WERI-Rb-1 (cell line): ENCODE results near the gene ZDHHC4.
"Not testable (repeated sequence)": the region's sequence is repeated elsewhere in the genome, so short reads cannot be mapped to it uniquely, and the experiment has no call there.

ENCODE experiments used
- DNase-seq: peaks from one replicate; pipeline ENCODE4 v3.0.0-alpha.2; 2020
- H3K27ac ChIP-seq: fragments of 250-450 bp; sonication (Bioruptor Pico); 2 replicates; pipeline ENCODE4 v1.5.1; 2020; ENCODE audit warnings: mild to moderate bottlenecking, moderate library complexity
- H3K27me3 ChIP-seq: fragments of 250-450 bp; sonication (Bioruptor Pico); 2 replicates; pipeline ENCODE4 v1.5.1; 2021; ENCODE audit warnings: mild to moderate bottlenecking, low read depth, moderate library complexity; ENCODE audit not compliant: insufficient read depth, severe bottlenecking
- H3K36me3 ChIP-seq: fragments of 250-450 bp; sonication (Bioruptor Pico); 2 replicates; pipeline ENCODE4 v1.5.1; 2020; ENCODE audit warnings: mild to moderate bottlenecking, moderate library complexity
- H3K4me3 ChIP-seq: 2 replicates; pipeline ENCODE4 v1.5.1; 2011; ENCODE audit warnings: low read depth, mild to moderate bottlenecking, control low read depth, low read length
- H3K9me3 ChIP-seq: fragments of 250-450 bp; sonication (Bioruptor Pico); 2 replicates; pipeline ENCODE4 v1.5.1; 2021; ENCODE audit warnings: mild to moderate bottlenecking, moderate library complexity; ENCODE audit not compliant: severe bottlenecking
- CTCF ChIP-seq: IDR thresholded peaks from 2 replicates; pipeline ENCODE4 v1.5.1; 2011; ENCODE audit warnings: low read depth, mild to moderate bottlenecking, control low read depth, inconsistent platforms, low read length

The ZDHHC4 gene

GRCh38 chr7:6628045-6628444, 50.8 kb downstream of the ZDHHC4 start:
- Histone ChIP-seq H3K27ac (no peak overlapping the region), H3K36me3 (peaks cover 16% of the 10 kb centered on the region), H3K27me3 (no peaks in the 10 kb centered on the region), H3K9me3 (no peaks in the 10 kb centered on the region), H3K4me3 (no peak overlapping the region)
- DNase-seq, result no peak
- TF ChIP-seq CTCF, result no peak

- no peak for DNase-seq
- H3K27ac ChIP-seq, result no peak overlapping the region
- TF ChIP-seq CTCF, result no peak
- H3K9me3 ChIP-seq, result no peaks in the 10 kb centered on the region
- H3K4me3 ChIP-seq, result no peak overlapping the region
- peaks cover 3% of the 10 kb centered on the region; the same call in 1 of the 2 replicates for H3K36me3 ChIP-seq
- no peaks in the 10 kb centered on the region for H3K27me3 ChIP-seq
These were observed 53.0 kb downstream of the ZDHHC4 start for GRCh38 chr7:6630007-6630849.

- no peak for TF ChIP-seq CTCF
- H3K27ac ChIP-seq, result no peak overlapping the region
- no peak overlapping the region for H3K4me3 ChIP-seq
- H3K9me3 ChIP-seq, result no peaks in the 10 kb centered on the region
- H3K27me3 ChIP-seq, result no peaks in the 10 kb centered on the region
- DNase-seq, result no peak
- no peaks in the 10 kb centered on the region for H3K36me3 ChIP-seq
These were observed 54.4 kb downstream of the ZDHHC4 start for GRCh38 chr7:6631605-6632004.

GRCh38 chr7:6634021-6634420, 56.8 kb downstream of the ZDHHC4 start:
- Histone ChIP-seq H3K36me3 (peaks cover 6% of the 10 kb centered on the region), H3K27me3 (no peaks in the 10 kb centered on the region), H3K9me3 (no peaks in the 10 kb centered on the region), H3K27ac (no peak overlapping the region), H3K4me3 (no peak overlapping the region)
- no peak for TF ChIP-seq CTCF
- DNase-seq, result no peak

- not testable (repeated sequence) for H3K4me3 ChIP-seq, DNase-seq, H3K9me3 ChIP-seq, H3K27ac ChIP-seq, H3K27me3 ChIP-seq
- peaks cover 15% of the 10 kb centered on the region for H3K36me3 ChIP-seq
These were observed 57.7 kb downstream of the ZDHHC4 start for GRCh38 chr7:6634971-6635370.

- Histone ChIP-seq H3K27ac (peak within 1 kb of the TSS; percentile 88), H3K4me3 (peak within 1 kb of the TSS; percentile 77), H3K9me3 (no peaks in the 10 kb centered on the region), H3K27me3 (no peaks in the 10 kb centered on the region), H3K36me3 (peaks cover 35% of the 10 kb centered on the region)
- TF ChIP-seq CTCF, result no peak
- DNase-seq, result peak; percentile 62
These were observed 59.7 kb downstream of the ZDHHC4 start, which contains the start of gene ZNF316 for GRCh38 chr7:6636741-6637543. TSS of gene ZNF316 (plus strand) at chr7:6637318. CDS start at chr7:6642410, 5,092 bp downstream.
